C4-2B (cell line): ENCODE data around the gene CELSR3.

Source experiments
- ZFX ChIP-seq: fragments of 450-650 bp; IDR thresholded peaks from 2 replicates; pipeline ENCODE4 v1.6.1; 2017
- TF ChIP-seq, protein P1 (sequence below): fragments of 450-650 bp; conservative IDR thresholded peaks from 2 replicates; pipeline ENCODE4 v1.5.1; 2017; ENCODE audit warnings: mild to moderate bottlenecking

DNA sequence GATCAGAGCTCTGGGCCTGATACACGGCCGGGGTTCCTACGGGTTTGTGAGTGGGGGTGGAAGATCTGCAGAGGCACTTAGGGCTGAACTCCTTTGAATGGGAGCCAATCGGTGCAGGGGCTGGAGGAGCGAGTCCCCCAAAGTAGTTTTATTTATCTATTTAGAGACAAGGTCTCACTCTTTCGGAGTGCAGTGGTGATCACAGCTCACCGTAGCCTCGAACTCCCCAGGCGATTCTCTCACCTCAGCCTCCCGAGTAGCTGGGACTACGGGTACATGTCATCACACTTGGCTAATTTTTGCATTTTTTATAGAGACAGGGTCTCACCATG is 1.6 kb upstream of the CELSR3 start:
- TF ChIP-seq, protein P1, sequence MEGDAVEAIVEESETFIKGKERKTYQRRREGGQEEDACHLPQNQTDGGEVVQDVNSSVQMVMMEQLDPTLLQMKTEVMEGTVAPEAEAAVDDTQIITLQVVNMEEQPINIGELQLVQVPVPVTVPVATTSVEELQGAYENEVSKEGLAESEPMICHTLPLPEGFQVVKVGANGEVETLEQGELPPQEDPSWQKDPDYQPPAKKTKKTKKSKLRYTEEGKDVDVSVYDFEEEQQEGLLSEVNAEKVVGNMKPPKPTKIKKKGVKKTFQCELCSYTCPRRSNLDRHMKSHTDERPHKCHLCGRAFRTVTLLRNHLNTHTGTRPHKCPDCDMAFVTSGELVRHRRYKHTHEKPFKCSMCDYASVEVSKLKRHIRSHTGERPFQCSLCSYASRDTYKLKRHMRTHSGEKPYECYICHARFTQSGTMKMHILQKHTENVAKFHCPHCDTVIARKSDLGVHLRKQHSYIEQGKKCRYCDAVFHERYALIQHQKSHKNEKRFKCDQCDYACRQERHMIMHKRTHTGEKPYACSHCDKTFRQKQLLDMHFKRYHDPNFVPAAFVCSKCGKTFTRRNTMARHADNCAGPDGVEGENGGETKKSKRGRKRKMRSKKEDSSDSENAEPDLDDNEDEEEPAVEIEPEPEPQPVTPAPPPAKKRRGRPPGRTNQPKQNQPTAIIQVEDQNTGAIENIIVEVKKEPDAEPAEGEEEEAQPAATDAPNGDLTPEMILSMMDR, result peak; percentile 68; the same call in 1 of the 2 replicates
- TF ChIP-seq ZFX, result no peak
